Keratinocyte (primary cell): ENCODE results near the gene HS3ST1. TPM values are rescaled to one million over a fixed set of nuclear protein-coding genes. Genes with fewer than 3 reads are reported as not detected.

Experiments used
- DNase-seq: peaks from one replicate; pipeline ENCODE4 v3.0.0-alpha.2; 2011; ENCODE audit warnings: low read depth, missing footprints, low spot score
- FAIRE-seq: peaks from 2 replicates; lab custom pipeline; 2011; peaks lifted over from hg19 to GRCh38; lab: Jason Lieb, UNC
- H2AFZ ChIP-seq: 2 replicates; pipeline ENCODE4 v1.6.0; 2012; ENCODE audit warnings: low read length, control low read depth, inconsistent platforms; ENCODE audit not compliant: control insufficient read depth
- H3K27ac ChIP-seq: 2 replicates; pipeline ENCODE4 v1.5.1; 2011; ENCODE audit warnings: low read length; ENCODE audit not compliant: control insufficient read depth, insufficient read depth
- H3K27me3 ChIP-seq: 3 replicates; pipeline ENCODE4 v1.6.0; 2011; ENCODE audit warnings: low read length; ENCODE audit not compliant: control insufficient read depth, insufficient read depth; ENCODE audit errors: extremely low read depth
- H3K36me3 ChIP-seq, 2 experiments: 2 replicates in 1 of 2; 3 replicates in 1 of 2; pipeline ENCODE4 v1.5.1; 2011; ENCODE audit warnings: low read length in 2 of 2, mild to moderate bottlenecking in 1 of 2; ENCODE audit not compliant: control insufficient read depth in 2 of 2, insufficient read depth in 2 of 2; ENCODE audit errors: extremely low read depth in 1 of 2
- H3K4me1 ChIP-seq: 3 replicates; pipeline ENCODE4 v1.5.1; 2011; ENCODE audit warnings: low read length; ENCODE audit not compliant: control insufficient read depth, insufficient read depth; ENCODE audit errors: extremely low read depth
- H3K4me2 ChIP-seq: 3 replicates; pipeline ENCODE4 v1.6.0; 2011; ENCODE audit warnings: low read depth, low read length; ENCODE audit not compliant: control insufficient read depth, insufficient read depth; ENCODE audit errors: extremely low read depth
- H3K4me3 ChIP-seq, 3 experiments: fragments of 200-600 bp in 1 of 3; sonication (generic) in 1 of 3; 2 replicates in 2 of 3; 3 replicates in 1 of 3; pipeline ENCODE4 v1.5.1; 2011 to 2016; ENCODE audit warnings: low read length in 3 of 3, mild to moderate bottlenecking in 3 of 3, control low read depth in 2 of 3, inconsistent platforms in 1 of 3, low read depth in 1 of 3, mixed read lengths in 1 of 3, mixed run types in 1 of 3, moderate library complexity in 1 of 3; ENCODE audit not compliant: control insufficient read depth in 2 of 3, insufficient read depth in 2 of 3; ENCODE audit errors: extremely low read depth in 1 of 3
- H3K79me2 ChIP-seq: 2 replicates; pipeline ENCODE4 v1.6.0; 2012; ENCODE audit warnings: low read length; ENCODE audit not compliant: control insufficient read depth, insufficient read depth
- H3K9ac ChIP-seq: 3 replicates; pipeline ENCODE4 v1.6.0; 2011; ENCODE audit warnings: low read length; ENCODE audit not compliant: control insufficient read depth, insufficient read depth; ENCODE audit errors: extremely low read depth
- H3K9me1 ChIP-seq: 3 replicates; pipeline ENCODE4 v1.6.0; 2011; ENCODE audit warnings: low read length; ENCODE audit not compliant: control insufficient read depth, insufficient read depth; ENCODE audit errors: extremely low read depth
- H3K9me3 ChIP-seq: 2 replicates; pipeline ENCODE4 v1.5.1; 2012; ENCODE audit warnings: low read depth, low read length; ENCODE audit not compliant: control insufficient read depth
- H4K20me1 ChIP-seq: 3 replicates; pipeline ENCODE4 v1.6.0; 2011; ENCODE audit warnings: low read length; ENCODE audit not compliant: control insufficient read depth, insufficient read depth; ENCODE audit errors: extremely low read depth
- EZH2 ChIP-seq: IDR thresholded peaks from one replicate; pipeline ENCODE4 v1.6.1; 2012; ENCODE audit warnings: inconsistent platforms, mild to moderate bottlenecking, low read length, moderate library complexity
- dilution Hi-C: fragments of 300-500 bp; cut with MboI; formaldehyde crosslinking; loops from one replicate; pipeline ENCODE4 v1.7.0; 2020; ENCODE audit warnings: low sequenced_read_pairs; ENCODE audit not compliant: extremely low pct_ligation_motif_present
- polyA plus RNA-seq, 5 experiments: library from polyadenylated mRNA; depleted of rRNA in 3 of 5; stranded (reverse) in 3 of 5; stranded (forward) in 1 of 5; unstranded in 1 of 5; fragments of >200 nt; gene quantifications; 1 replicate in 1 of 5; 2 replicates in 3 of 5; 3 replicates in 1 of 5; pipeline versions ENCODE4 v1.2.1 to v1.2.3, GENCODE V29; 2011 to 2012; ENCODE audit warnings: missing spikeins in 2 of 5, low read depth in 1 of 5, low replicate concordance in 1 of 5
- TF ChIP-seq, protein P1 (sequence below), 3 experiments: IDR thresholded peaks in 1 of 3; conservative IDR thresholded peaks in 1 of 3; optimal IDR thresholded peaks in 1 of 3; 2 replicates in 2 of 3; 3 replicates in 1 of 3; pipeline versions ENCODE3 to v1.5.1; 2011; ENCODE audit warnings: low read length in 3 of 3, mild to moderate bottlenecking in 3 of 3, moderate library complexity in 2 of 3, control low read depth in 1 of 3, inconsistent platforms in 1 of 3; ENCODE audit not compliant: insufficient read depth in 2 of 3; ENCODE audit errors: extremely low read depth in 1 of 3

HS3ST1 gene
- polyA plus RNA-seq, 1 donor (not counting 4 experiments of a cell fraction or from before 2014, with no cell fraction given): 2.0 TPM

GRCh38 chr4:11440481-11441193, 11.9 kb upstream of the HS3ST1 start:
- no peak overlapping the region for H3K4me3 ChIP-seq
- no peaks in the 10 kb centered on the region for H3K9me1 ChIP-seq
- H3K27ac ChIP-seq: no peak overlapping the region
- no peak for TF ChIP-seq EZH2
- TF ChIP-seq, protein P1, sequence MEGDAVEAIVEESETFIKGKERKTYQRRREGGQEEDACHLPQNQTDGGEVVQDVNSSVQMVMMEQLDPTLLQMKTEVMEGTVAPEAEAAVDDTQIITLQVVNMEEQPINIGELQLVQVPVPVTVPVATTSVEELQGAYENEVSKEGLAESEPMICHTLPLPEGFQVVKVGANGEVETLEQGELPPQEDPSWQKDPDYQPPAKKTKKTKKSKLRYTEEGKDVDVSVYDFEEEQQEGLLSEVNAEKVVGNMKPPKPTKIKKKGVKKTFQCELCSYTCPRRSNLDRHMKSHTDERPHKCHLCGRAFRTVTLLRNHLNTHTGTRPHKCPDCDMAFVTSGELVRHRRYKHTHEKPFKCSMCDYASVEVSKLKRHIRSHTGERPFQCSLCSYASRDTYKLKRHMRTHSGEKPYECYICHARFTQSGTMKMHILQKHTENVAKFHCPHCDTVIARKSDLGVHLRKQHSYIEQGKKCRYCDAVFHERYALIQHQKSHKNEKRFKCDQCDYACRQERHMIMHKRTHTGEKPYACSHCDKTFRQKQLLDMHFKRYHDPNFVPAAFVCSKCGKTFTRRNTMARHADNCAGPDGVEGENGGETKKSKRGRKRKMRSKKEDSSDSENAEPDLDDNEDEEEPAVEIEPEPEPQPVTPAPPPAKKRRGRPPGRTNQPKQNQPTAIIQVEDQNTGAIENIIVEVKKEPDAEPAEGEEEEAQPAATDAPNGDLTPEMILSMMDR (optimal IDR thresholded peaks at IDR 0.05 in 1 of 3, IDR thresholded peaks at IDR 0.05 in 1 of 3, conservative IDR thresholded peaks at IDR 0.05 in 1 of 3; ENCODE audit: extremely low read depth in 1 of 3, insufficient read depth in 2 of 3, low read length in 3 of 3): no peak
- no peaks in the 10 kb centered on the region for H3K79me2 ChIP-seq
- H3K36me3 ChIP-seq: no peaks in the 10 kb centered on the region
- no peaks in the 10 kb centered on the region for H4K20me1 ChIP-seq
- H3K9me3 ChIP-seq: no peaks in the 10 kb centered on the region
- H3K4me1 ChIP-seq: peaks cover 17% of the 10 kb centered on the region
- dilution Hi-C loops: no loop called here
- H3K27me3 ChIP-seq: no peaks in the 10 kb centered on the region
- H2AFZ ChIP-seq: no peak overlapping the region
- H3K9ac ChIP-seq: no peak overlapping the region
- DNase-seq (no peak), FAIRE-seq (no peak)
- H3K4me2 ChIP-seq: no peak overlapping the region

DNA sequence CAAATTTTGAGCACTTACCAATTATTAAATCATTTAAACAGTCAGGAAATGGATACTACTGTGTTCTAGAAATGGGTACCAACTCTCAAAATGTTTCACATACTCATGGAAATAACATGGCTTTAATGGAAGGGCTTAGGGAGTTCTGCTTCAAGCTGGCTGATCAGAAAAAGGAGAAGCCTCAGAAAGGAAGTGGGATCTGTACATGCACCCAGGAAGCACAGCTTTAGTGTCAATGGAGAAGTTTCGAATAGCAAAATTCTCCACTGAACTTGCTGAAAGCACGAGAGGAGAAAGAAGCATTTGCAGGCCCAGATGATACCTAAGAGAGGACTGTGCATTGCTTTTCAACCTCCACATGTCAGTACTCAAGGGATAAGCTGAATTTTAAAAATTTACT, 11.1 kb upstream of the HS3ST1 start:
- dilution Hi-C loops: no loop called here
- H3K4me1 ChIP-seq: peaks cover 17% of the 10 kb centered on the region

More for the DNA sequence above, 11.1 kb upstream of the HS3ST1 start:
- Histone ChIP-seq H3K9me3 (no peaks in the 10 kb centered on the region), H3K27ac (no peak overlapping the region), H2AFZ (no peak overlapping the region), H3K27me3 (no peaks in the 10 kb centered on the region), H3K36me3 (no peaks in the 10 kb centered on the region), H3K9ac (no peak overlapping the region), H3K9me1 (no peaks in the 10 kb centered on the region), H3K79me2 (no peaks in the 10 kb centered on the region), H3K4me2 (no peak overlapping the region), H4K20me1 (no peaks in the 10 kb centered on the region), H3K4me3 (no peak overlapping the region)
- no peak for DNase-seq
- TF ChIP-seq, protein P1 (optimal IDR thresholded peaks at IDR 0.05 in 1 of 3, IDR thresholded peaks at IDR 0.05 in 1 of 3, conservative IDR thresholded peaks at IDR 0.05 in 1 of 3; ENCODE audit: extremely low read depth in 1 of 3, insufficient read depth in 2 of 3, low read length in 3 of 3): no peak
- FAIRE-seq: no peak
